ENCODE results near the gene SH3D19. TPM values are rescaled to one million over a fixed set of nuclear protein-coding genes. Genes with fewer than 3 reads are reported as not detected.

Gene SH3D19
- total and polyA plus RNA-seq, 2 of the 4 experiments (the other 2 are of a cell fraction): 14.4 to 27.2 TPM

DNA sequence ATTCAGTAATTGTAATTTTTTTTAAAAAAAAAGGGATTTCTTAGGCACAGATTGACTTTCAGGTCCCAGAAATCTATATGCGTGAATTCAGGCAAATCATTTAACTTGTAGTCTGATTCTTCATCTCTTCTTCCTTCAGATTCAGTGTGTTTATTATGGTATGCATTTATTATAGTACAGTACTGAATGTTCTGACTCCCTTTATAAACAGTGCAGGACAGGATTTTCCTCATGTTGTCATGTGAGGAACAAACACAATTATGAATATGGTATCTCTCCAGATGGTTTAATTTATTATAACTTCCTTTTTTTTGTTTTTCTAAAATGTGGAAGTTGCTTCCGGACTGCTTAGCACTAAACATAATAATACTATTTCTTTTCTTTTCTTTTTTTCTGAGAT is 171.8 kb downstream of the SH3D19 start:
- no CpG with 5 or more reads among the region's 2 CpGs for WGBS, 2 experiments (ENCODE audit: extremely low coverage in 2 of 2, insufficient read length in 1 of 2)
- DNase-seq: no peak
- CTCF ChIA-PET: no interaction called here

More for the DNA sequence above, 171.8 kb downstream of the SH3D19 start:
- no peak for ATAC-seq (ENCODE audit: low read depth)
- Histone ChIP-seq H3K4ac (ENCODE audit: low read depth, low read length) (no peak overlapping the region), H2AFZ (replicated peaks; ENCODE audit: low read length, poor library complexity) (no peak overlapping the region), H3K9me1 (ENCODE audit: insufficient read depth, low read length) (no peaks in the 10 kb centered on the region), H3K27me3 (ENCODE audit: control insufficient read depth, insufficient read depth, low read length) (no peaks in the 10 kb centered on the region), H3K9me3 (ENCODE audit: control insufficient read depth, insufficient read depth, low read length) (no peaks in the 10 kb centered on the region), H3K4me1 (ENCODE audit: control insufficient read depth, insufficient read depth, low read length) (no peaks in the 10 kb centered on the region), H4K20me1 (ENCODE audit: insufficient read depth, low read length) (no peaks in the 10 kb centered on the region), H2AK5ac (ENCODE audit: low read depth, low read length) (no peak overlapping the region), H4K91ac (ENCODE audit: insufficient read depth, low read depth, low read length) (no peak overlapping the region), H4K8ac (ENCODE audit: low read depth in 2 of 2, low read length in 2 of 2) (no peak overlapping the region), H2BK5ac (ENCODE audit: low read depth, low read length, poor library complexity, severe bottlenecking) (no peak overlapping the region), H3K56ac (ENCODE audit: extremely low read depth, insufficient read depth, low read length) (no peak overlapping the region), H3K18ac (ENCODE audit: low read depth, low read length) (no peak overlapping the region), H3K79me1 (ENCODE audit: low read depth in 1 of 2, low read length in 2 of 2) (no peaks in the 10 kb centered on the region), H3K4me2 (ENCODE audit: low read depth, low read length) (no peak overlapping the region), H3K27ac (ENCODE audit: insufficient read depth, low read length) (no peak overlapping the region), H4K5ac (ENCODE audit: low read depth, low read length) (no peak overlapping the region), H3K9ac (ENCODE audit: low read depth, low read length) (no peak overlapping the region), H3K23ac (ENCODE audit: low read depth, low read length) (no peak overlapping the region), H2BK15ac (ENCODE audit: low read depth, low read length) (no peak overlapping the region), H3K36me3 (ENCODE audit: control insufficient read depth, insufficient read depth, low read length) (0 out of 2 replicates have a peak, but pooled peaks cover 1% of the 10 kb centered on the region), H3K4me3 (ENCODE audit: insufficient read depth, low read depth, low read length) (no peak overlapping the region), H2AK9ac (replicated peaks; ENCODE audit: low read depth, low read length, poor library complexity) (no peak overlapping the region), H2BK120ac (ENCODE audit: low read depth, low read length) (no peak overlapping the region), H3K14ac (replicated peaks; ENCODE audit: low read depth, low read length) (no peak overlapping the region), H2BK20ac (ENCODE audit: low read depth, low read length) (no peak overlapping the region)
- TF ChIP-seq SMC3 (IDR thresholded peaks at IDR 0.05; ENCODE audit: low read depth, low read length) (no peak), MAZ (IDR thresholded peaks at IDR 0.05; ENCODE audit: borderline replicate concordance, low read depth, low read length) (no peak), RFX5 (IDR thresholded peaks at IDR 0.05; ENCODE audit: low read depth, low read length) (no peak), NFE2L2 (IDR thresholded peaks at IDR 0.05; ENCODE audit: low read depth, low read length) (no peak), USF2 (IDR thresholded peaks at IDR 0.05; ENCODE audit: low read depth, low read length) (no peak), MXI1 (IDR thresholded peaks at IDR 0.05; ENCODE audit: borderline replicate concordance, low read depth, low read length) (no peak), RAD21 (IDR thresholded peaks at IDR 0.05; ENCODE audit: low read length) (no peak), FOS (IDR thresholded peaks at IDR 0.05; ENCODE audit: low read depth, low read length) (no peak), CHD1 (IDR thresholded peaks at IDR 0.05; ENCODE audit: low read depth, low read length) (no peak), ELK1 (IDR thresholded peaks at IDR 0.05; ENCODE audit: borderline replicate concordance, low read depth, low read length) (no peak), RCOR1 (IDR thresholded peaks at IDR 0.05; ENCODE audit: insufficient replicate concordance, low read length) (no peak), BHLHE40 (IDR thresholded peaks at IDR 0.05; ENCODE audit: low read depth, low read length) (no peak), POLR2A (IDR thresholded peaks at IDR 0.05; ENCODE audit: low read depth, low read length) (no peak), CTCF (conservative IDR thresholded peaks at IDR 0.05; ENCODE audit: low read depth, low read length) (no peak), MAFK (IDR thresholded peaks at IDR 0.05; ENCODE audit: low read depth, low read length) (no peak)
- BruUV-seq (replicated peaks): no TSS peak
- in situ Hi-C loops (cut with MboI; ENCODE audit: low sequenced_read_pairs) (no loop called here), intact Hi-C loops (cut with micrococcal nuclease) (no loop called here), dilution Hi-C loops (cut with HindIII; ENCODE audit: low sequenced_read_pairs, unreplicated experiment) (no loop called here)
- POLR2A ChIA-PET (ENCODE audit: unreplicated experiment): no interaction called here
